H1 (cell line): ENCODE data around the gene C11orf54. TPM values are rescaled to one million over a fixed set of nuclear protein-coding genes. Genes with fewer than 3 reads are reported as not detected.

Experiments
- CTCF ChIA-PET: fragments of 300-600 bp; sonication (Branson Sonifier 250); formaldehyde crosslinking; loops from one replicate; lab custom pipeline; 2021; ENCODE audit not compliant: partially characterized antibody; lab: Charles Lee
- POLR2A ChIA-PET: fragments of 300-600 bp; sonication (Branson Sonifier 250); formaldehyde crosslinking; loops from one replicate; lab custom pipeline; 2021; ENCODE audit warnings: inconsistent platforms; ENCODE audit not compliant: partially characterized antibody; lab: Charles Lee
- DNase-seq, 2 experiments: peaks; one replicate each; pipeline versions ENCODE4 v3.0.0 to v3.0.0-alpha.2; 2010 to 2022; ENCODE audit warnings: low spot score in 2 of 2, low read depth in 1 of 2, mixed read lengths in 1 of 2
- FAIRE-seq: peaks from 2 replicates; lab custom pipeline; 2011; peaks lifted over from hg19 to GRCh38; lab: Jason Lieb, UNC
- H2AFZ ChIP-seq: 2 replicates; pipeline ENCODE4 v1.8.1; 2012; ENCODE audit warnings: low read length, inconsistent platforms
- H2AK5ac ChIP-seq: 2 replicates; pipeline ENCODE4 v1.6.1; 2013; ENCODE audit warnings: low read depth, low read length
- H2BK120ac ChIP-seq: replicated peaks from 2 replicates; pipeline ENCODE3; 2013; ENCODE audit warnings: low read depth, low read length, inconsistent platforms
- H2BK12ac ChIP-seq: 2 replicates; pipeline ENCODE4 v1.6.1; 2013; ENCODE audit warnings: low read depth, low read length
- H2BK15ac ChIP-seq: 2 replicates; pipeline ENCODE4 v1.6.1; 2013; ENCODE audit warnings: low read length
- H2BK20ac ChIP-seq: 2 replicates; pipeline ENCODE4 v1.6.1; 2013; ENCODE audit warnings: low read length
- H2BK5ac ChIP-seq: 2 replicates; pipeline ENCODE4 v1.6.1; 2013; ENCODE audit warnings: low read depth, low read length
- H3K14ac ChIP-seq: 2 replicates; pipeline ENCODE4 v1.6.1; 2013; ENCODE audit warnings: inconsistent platforms; ENCODE audit not compliant: insufficient read length
- H3K18ac ChIP-seq: 2 replicates; pipeline ENCODE4 v1.6.1; 2013; ENCODE audit warnings: low read length; ENCODE audit errors: extremely low read depth
- H3K23ac ChIP-seq: 2 replicates; pipeline ENCODE4 v1.6.1; 2013; ENCODE audit warnings: inconsistent platforms; ENCODE audit not compliant: insufficient read length
- H3K23me2 ChIP-seq: 2 replicates; pipeline ENCODE4 v1.6.1; 2013; ENCODE audit warnings: low read depth, low read length
- H3K27ac ChIP-seq: 2 replicates; pipeline ENCODE4 v1.6.1; 2011; ENCODE audit warnings: low read depth, low read length, inconsistent platforms
- H3K27me3 ChIP-seq, 4 experiments: replicated peaks in 1 of 4; 1 replicate in 1 of 4; 2 replicates in 3 of 4; pipeline versions ENCODE4 v1.6.1 to v1.8.1; 2011 to 2013; ENCODE audit warnings: low read length in 3 of 4, mild to moderate bottlenecking in 3 of 4, inconsistent platforms in 2 of 4, mixed read lengths in 2 of 4, moderate library complexity in 1 of 4; ENCODE audit not compliant: control insufficient read depth in 3 of 4, insufficient read depth in 3 of 4; ENCODE audit errors: extremely low read depth in 1 of 4
- H3K36me3 ChIP-seq, 4 experiments: 2 replicates each; pipeline versions ENCODE4 v1.6.1 to v1.8.1; 2011 to 2013; ENCODE audit warnings: mild to moderate bottlenecking in 4 of 4, low read length in 3 of 4, moderate library complexity in 2 of 4, control low read depth in 1 of 4, inconsistent platforms in 1 of 4; ENCODE audit not compliant: insufficient read depth in 4 of 4, control insufficient read depth in 2 of 4
- H3K4ac ChIP-seq: replicated peaks from 2 replicates; pipeline ENCODE3; 2013; ENCODE audit warnings: low read length, low read depth, mixed read lengths, inconsistent platforms; ENCODE audit not compliant: insufficient read length
- H3K4me1 ChIP-seq, 4 experiments: replicated peaks in 1 of 4; 1 replicate in 1 of 4; 2 replicates in 3 of 4; pipeline versions ENCODE4 v1.6.1 to v1.8.1; 2011 to 2013; ENCODE audit warnings: low read length in 3 of 4, inconsistent platforms in 2 of 4, mixed read lengths in 1 of 4; ENCODE audit not compliant: insufficient read depth in 4 of 4, control insufficient read depth in 3 of 4
- H3K4me2 ChIP-seq, 2 experiments: 2 replicates each; pipeline versions ENCODE4 v1.6.1 to v1.8.1; 2011 to 2013; ENCODE audit warnings: low read depth in 2 of 2, low read length in 2 of 2, control low read depth in 1 of 2, inconsistent platforms in 1 of 2, mild to moderate bottlenecking in 1 of 2; ENCODE audit not compliant: insufficient read depth in 1 of 2
- H3K4me3 ChIP-seq, 4 experiments: fragments of 200-600, 300-600 bp in 1 of 4; sonication (generic), shearing (Covaris generic), sonication (Bioruptor Twin) in 1 of 4; 2 replicates each; pipeline versions ENCODE4 v1.5.1 to v1.8.1; 2011 to 2016; ENCODE audit warnings: low read length in 4 of 4, low read depth in 3 of 4, control low read depth in 2 of 4, inconsistent platforms in 2 of 4, mild to moderate bottlenecking in 2 of 4, mixed read lengths in 1 of 4, moderate library complexity in 1 of 4; ENCODE audit not compliant: insufficient read depth in 2 of 4; ENCODE audit errors: extremely low read depth in 1 of 4
- H3K56ac ChIP-seq: replicated peaks from 2 replicates; pipeline ENCODE3; 2013; ENCODE audit warnings: low read depth, mild to moderate bottlenecking, mixed read lengths, low read length, inconsistent platforms; ENCODE audit not compliant: insufficient read length
- H3K79me1 ChIP-seq: 2 replicates; pipeline ENCODE4 v1.6.1; 2013; ENCODE audit warnings: low read depth, low read length, control low read depth
- H3K79me2 ChIP-seq, 2 experiments: 2 replicates each; pipeline versions ENCODE4 v1.6.1 to v1.8.1; 2012 to 2013; ENCODE audit warnings: low read length in 2 of 2, mild to moderate bottlenecking in 2 of 2, inconsistent platforms in 1 of 2; ENCODE audit not compliant: insufficient read depth in 2 of 2, control insufficient read depth in 1 of 2
- H3K9ac ChIP-seq, 4 experiments: replicated peaks in 1 of 4; 1 replicate in 1 of 4; 2 replicates in 3 of 4; pipeline versions ENCODE4 v1.6.1 to v1.8.1; 2011 to 2013; ENCODE audit warnings: low read depth in 3 of 4, low read length in 3 of 4, control low read depth in 2 of 4, mild to moderate bottlenecking in 2 of 4, moderate library complexity in 2 of 4, inconsistent platforms in 1 of 4; ENCODE audit errors: extremely low read depth in 1 of 4
- H3K9me3 ChIP-seq, 2 experiments: 2 replicates each; pipeline versions ENCODE4 v1.6.1 to v1.8.1; 2012 to 2013; ENCODE audit warnings: mild to moderate bottlenecking in 2 of 2, moderate library complexity in 2 of 2, control low read depth in 1 of 2, inconsistent platforms in 1 of 2, low read depth in 1 of 2, low read length in 1 of 2, mixed read lengths in 1 of 2; ENCODE audit not compliant: insufficient read depth in 2 of 2
- H4K20me1 ChIP-seq, 2 experiments: replicated peaks in 1 of 2; 2 replicates each; pipeline versions ENCODE3 to v1.8.1; 2011 to 2013; ENCODE audit warnings: inconsistent platforms in 2 of 2, low read length in 2 of 2, mild to moderate bottlenecking in 1 of 2; ENCODE audit not compliant: insufficient read depth in 2 of 2, control insufficient read depth in 1 of 2
- H4K5ac ChIP-seq: 2 replicates; pipeline ENCODE4 v1.6.1; 2013; ENCODE audit warnings: low read length, low read depth, mixed read lengths, inconsistent platforms; ENCODE audit not compliant: insufficient read length
- H4K8ac ChIP-seq: 2 replicates; pipeline ENCODE4 v1.8.0; 2013; ENCODE audit warnings: mild to moderate bottlenecking, moderate library complexity, low read length, inconsistent platforms; ENCODE audit not compliant: insufficient read depth; ENCODE audit errors: extremely low read depth
- H4K91ac ChIP-seq: replicated peaks from 2 replicates; pipeline ENCODE3; 2013; ENCODE audit warnings: low read length, mixed read lengths, inconsistent platforms; ENCODE audit not compliant: insufficient read length
- MAFK ChIP-seq: IDR thresholded peaks from 2 replicates; pipeline ENCODE4 v1.6.1; 2012; ENCODE audit warnings: low read depth, mild to moderate bottlenecking, improper control_type of control experiment, low read length
- POLR2A ChIP-seq, 2 experiments: IDR thresholded peaks; 1 replicate in 1 of 2; 2 replicates in 1 of 2; pipeline ENCODE4 v1.6.1; 2011; ENCODE audit warnings: low read depth in 2 of 2, low read length in 2 of 2, mild to moderate bottlenecking in 2 of 2; ENCODE audit errors: control extremely low read depth in 1 of 2
- SIN3A ChIP-seq, 2 experiments: IDR thresholded peaks in 1 of 2; conservative IDR thresholded peaks in 1 of 2; 2 replicates each; pipeline ENCODE4 v1.6.1; 2011 to 2012; ENCODE audit warnings: low read length in 2 of 2, improper control_type of control experiment in 1 of 2, low read depth in 1 of 2, mild to moderate bottlenecking in 1 of 2
- WGBS, 2 experiments: shearing (Covaris generic) in 1 of 2; methylation state at CpG; one replicate each; pipeline versions ENCODE4 v1.1.6 to v1.1.7; 2013 to 2015; ENCODE audit warnings: low lambda C conversion rate in 2 of 2, mixed read lengths in 2 of 2, inconsistent platforms in 1 of 2, low coverage in 1 of 2, missing lambda C conversion rate in 1 of 2; ENCODE audit not compliant: insufficient replicate concordance in 2 of 2, insufficient coverage in 1 of 2, insufficient read length in 1 of 2; ENCODE audit errors: extremely low coverage in 1 of 2, missing lambda C conversion rate in 1 of 2; 5-methylcytosine and 5-hydroxymethylcytosine counted together
- polyA plus RNA-seq, 7 experiments: library from polyadenylated mRNA; depleted of rRNA in 3 of 7; stranded (reverse) in 5 of 7; unstranded in 2 of 7; fragments of >200 nt in 5 of 7; fragments of 200-250 nt in 2 of 7; gene quantifications; 1 replicate in 5 of 7; 2 replicates in 1 of 7; 4 replicates in 1 of 7; pipeline versions ENCODE4 v1.2.1 to v1.2.3, GENCODE V29; 2011 to 2013; ENCODE audit warnings: missing spikeins in 2 of 7, mixed read lengths in 2 of 7
- total RNA-seq: library from RNA; stranded (reverse); fragmentation: NEBNext Ultra II Directional; extraction: Animal tissue kit (Norgen Biotek cat#: 25700); gene quantifications from 2 replicates; pipeline ENCODE4 v1.2.1, GENCODE V29; 2021

C11orf54 gene
- total and polyA plus RNA-seq, 2 of the 8 experiments (the other 6 are each of a cell fraction or from before 2014, with no cell fraction given), result 14.7 to 24.5 TPM

GRCh38 chr11:93737904-93738612 lies 3.4 kb upstream of the C11orf54 start:
- H3K27me3 ChIP-seq, result no peaks in the 10 kb centered on the region
- H3K9ac ChIP-seq, result peak overlapping the region in 1 of 4 experiments; percentile 29; a peak in 1 of 7 replicates
- H2BK120ac ChIP-seq, result no peak overlapping the region
- peak overlapping the region; percentile 69 to 96 for H3K4me2 ChIP-seq
- H2BK20ac ChIP-seq, result no peak overlapping the region
- no peak overlapping the region for H2BK15ac ChIP-seq
- POLR2A ChIA-PET, result interaction anchor here (0.6 to 16.4 kb wide), 9 partner anchors 13 to 610 kb away, joined by 3 to 495 read pairs (median 36); partner anchors contain the start of gene MED17
- 87% methylated on average over 6 of the region's 6 CpGs; no CpG with 5 or more reads in 1 of the 2 experiments for WGBS, 2 experiments
- H3K9me3 ChIP-seq, result no peaks in the 10 kb centered on the region
- no peak overlapping the region for H4K5ac ChIP-seq
- H3K4ac ChIP-seq, result no peak overlapping the region
- peaks cover 18 to 81% of the 10 kb centered on the region in 2 experiments for H3K79me2 ChIP-seq
- no peak overlapping the region for H3K27ac ChIP-seq
- H3K4me3 ChIP-seq, result peak overlapping the region in 3 of 4 experiments; percentile 91 to 100 (median 99); a peak in 5 of 8 replicates
- no peak overlapping the region for H3K56ac ChIP-seq
- H3K23ac ChIP-seq, result no peak overlapping the region
- H2AK5ac ChIP-seq, result no peak overlapping the region
- no peak for FAIRE-seq
- TF ChIP-seq MAFK (0 out of 2 replicates have a peak, but pooled peaks have one; percentile 36), POLR2A (IDR thresholded peaks at IDR 0.05; ENCODE audit: control extremely low read depth in 1 of 2, low read depth in 2 of 2, low read length in 2 of 2) (peak; percentile 21 to 50), SIN3A (conservative IDR thresholded peaks at IDR 0.05 in 1 of 2, IDR thresholded peaks at IDR 0.05 in 1 of 2; ENCODE audit: low read depth in 1 of 2, low read length in 2 of 2) (no peak)
- no peak overlapping the region for H2BK5ac ChIP-seq
- no peak overlapping the region for H3K14ac ChIP-seq
- H3K36me3 ChIP-seq, result peaks cover 40 to 75% (median 63%) of the 10 kb centered on the region in 4 experiments
- peaks cover 12 to 15% of the 10 kb centered on the region in 2 experiments for H4K20me1 ChIP-seq
- no peaks in the 10 kb centered on the region; the same call in 1 of the 2 replicates for H3K23me2 ChIP-seq
- no peak for DNase-seq
- peaks cover 0 to 9% (median 5%) of the 10 kb centered on the region in 4 experiments; a peak in 5 of 7 replicates for H3K4me1 ChIP-seq
- no peak overlapping the region for H3K18ac ChIP-seq
- H3K79me1 ChIP-seq, result no peaks in the 10 kb centered on the region
- no peak overlapping the region for H2AFZ ChIP-seq
- no peak overlapping the region for H4K8ac ChIP-seq
- CTCF ChIA-PET, result interaction anchor here (0.9 to 1.8 kb wide), 3 partner anchors 9 to 46 kb away, joined by 3 to 5 read pairs (median 3); partner anchors contain the start of gene MED17
- H2BK12ac ChIP-seq, result no peak overlapping the region
- no peak overlapping the region for H4K91ac ChIP-seq
